22Rv1 (cell line): ENCODE measurements around the gene B4GALNT1.

ENCODE experiments used
- H3K27ac ChIP-seq: fragments of 450-650 bp; 2 replicates; pipeline ENCODE4 v1.5.1; 2017
- ZFX ChIP-seq: fragments of 450-650 bp; IDR thresholded peaks from 2 replicates; pipeline ENCODE4 v1.6.1; 2017; ENCODE audit warnings: antibody characterized with exemption, borderline replicate concordance
- TF ChIP-seq, protein P1 (sequence below): fragments of 450-650 bp; IDR thresholded peaks from 2 replicates; pipeline ENCODE4 v1.5.1; 2017; ENCODE audit warnings: mild to moderate bottlenecking

Gene B4GALNT1

DNA sequence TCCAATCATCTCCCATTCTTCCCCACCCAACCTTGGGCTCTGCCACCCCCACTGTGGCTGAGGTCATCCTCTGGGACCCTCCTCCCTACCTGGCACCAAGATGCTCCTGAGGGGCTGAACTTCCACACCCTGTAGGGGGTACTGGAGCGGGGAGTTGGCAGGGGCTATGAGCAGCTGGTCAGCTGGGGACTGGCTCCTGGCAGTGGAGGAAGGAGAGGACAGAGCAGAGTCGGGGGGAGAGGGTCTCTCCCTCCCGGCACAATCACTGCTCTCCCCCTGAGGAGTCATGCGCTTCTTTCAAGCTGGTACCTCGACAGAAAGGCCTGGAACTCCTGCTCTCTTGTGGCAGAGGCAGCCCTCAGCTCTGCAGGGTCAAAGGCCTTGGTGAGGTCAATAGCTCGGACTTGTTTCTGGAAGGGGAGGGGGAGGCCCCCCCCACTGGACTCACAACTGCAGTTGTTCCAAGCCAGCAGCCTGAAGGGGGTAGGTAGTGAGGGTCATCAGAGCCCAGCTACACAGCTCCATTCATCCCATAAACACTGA is 2.0 kb downstream of the B4GALNT1 start:
- no peak overlapping the region for H3K27ac ChIP-seq
- TF ChIP-seq ZFX = no peak
- TF ChIP-seq, protein P1, sequence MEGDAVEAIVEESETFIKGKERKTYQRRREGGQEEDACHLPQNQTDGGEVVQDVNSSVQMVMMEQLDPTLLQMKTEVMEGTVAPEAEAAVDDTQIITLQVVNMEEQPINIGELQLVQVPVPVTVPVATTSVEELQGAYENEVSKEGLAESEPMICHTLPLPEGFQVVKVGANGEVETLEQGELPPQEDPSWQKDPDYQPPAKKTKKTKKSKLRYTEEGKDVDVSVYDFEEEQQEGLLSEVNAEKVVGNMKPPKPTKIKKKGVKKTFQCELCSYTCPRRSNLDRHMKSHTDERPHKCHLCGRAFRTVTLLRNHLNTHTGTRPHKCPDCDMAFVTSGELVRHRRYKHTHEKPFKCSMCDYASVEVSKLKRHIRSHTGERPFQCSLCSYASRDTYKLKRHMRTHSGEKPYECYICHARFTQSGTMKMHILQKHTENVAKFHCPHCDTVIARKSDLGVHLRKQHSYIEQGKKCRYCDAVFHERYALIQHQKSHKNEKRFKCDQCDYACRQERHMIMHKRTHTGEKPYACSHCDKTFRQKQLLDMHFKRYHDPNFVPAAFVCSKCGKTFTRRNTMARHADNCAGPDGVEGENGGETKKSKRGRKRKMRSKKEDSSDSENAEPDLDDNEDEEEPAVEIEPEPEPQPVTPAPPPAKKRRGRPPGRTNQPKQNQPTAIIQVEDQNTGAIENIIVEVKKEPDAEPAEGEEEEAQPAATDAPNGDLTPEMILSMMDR = no peak

DNA sequence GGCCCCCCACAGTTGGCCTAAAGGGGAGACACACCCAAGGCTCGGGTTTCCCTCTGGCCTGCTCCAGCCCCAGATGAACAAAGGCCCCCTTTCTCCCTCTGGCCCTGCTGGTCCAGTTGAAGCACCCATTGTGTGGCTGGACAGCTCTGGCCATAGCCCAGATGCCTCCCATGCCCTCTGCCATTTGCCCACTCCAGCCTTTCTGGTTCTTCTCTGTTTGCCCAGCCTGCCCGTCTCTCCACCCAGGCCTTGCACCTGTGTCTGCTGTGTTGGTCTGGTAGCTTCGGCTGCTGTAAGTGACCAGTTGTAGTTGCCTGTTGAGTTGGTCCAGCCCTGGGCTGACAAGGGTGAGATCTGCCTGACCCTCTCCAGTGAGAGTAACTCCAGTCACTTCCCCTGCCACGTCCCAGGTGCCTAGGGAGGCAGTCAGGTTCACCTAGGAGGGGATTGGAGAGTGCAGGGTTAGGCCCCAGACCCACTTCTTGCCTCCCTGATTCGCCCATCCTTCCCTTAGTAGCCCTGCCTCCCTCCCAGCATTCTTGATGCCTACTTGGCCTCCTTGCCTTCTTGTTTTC is 3.0 kb downstream of the B4GALNT1 start:
- TF ChIP-seq, protein P1 = no peak
- no peak for TF ChIP-seq ZFX
- H3K27ac ChIP-seq = no peak overlapping the region

DNA sequence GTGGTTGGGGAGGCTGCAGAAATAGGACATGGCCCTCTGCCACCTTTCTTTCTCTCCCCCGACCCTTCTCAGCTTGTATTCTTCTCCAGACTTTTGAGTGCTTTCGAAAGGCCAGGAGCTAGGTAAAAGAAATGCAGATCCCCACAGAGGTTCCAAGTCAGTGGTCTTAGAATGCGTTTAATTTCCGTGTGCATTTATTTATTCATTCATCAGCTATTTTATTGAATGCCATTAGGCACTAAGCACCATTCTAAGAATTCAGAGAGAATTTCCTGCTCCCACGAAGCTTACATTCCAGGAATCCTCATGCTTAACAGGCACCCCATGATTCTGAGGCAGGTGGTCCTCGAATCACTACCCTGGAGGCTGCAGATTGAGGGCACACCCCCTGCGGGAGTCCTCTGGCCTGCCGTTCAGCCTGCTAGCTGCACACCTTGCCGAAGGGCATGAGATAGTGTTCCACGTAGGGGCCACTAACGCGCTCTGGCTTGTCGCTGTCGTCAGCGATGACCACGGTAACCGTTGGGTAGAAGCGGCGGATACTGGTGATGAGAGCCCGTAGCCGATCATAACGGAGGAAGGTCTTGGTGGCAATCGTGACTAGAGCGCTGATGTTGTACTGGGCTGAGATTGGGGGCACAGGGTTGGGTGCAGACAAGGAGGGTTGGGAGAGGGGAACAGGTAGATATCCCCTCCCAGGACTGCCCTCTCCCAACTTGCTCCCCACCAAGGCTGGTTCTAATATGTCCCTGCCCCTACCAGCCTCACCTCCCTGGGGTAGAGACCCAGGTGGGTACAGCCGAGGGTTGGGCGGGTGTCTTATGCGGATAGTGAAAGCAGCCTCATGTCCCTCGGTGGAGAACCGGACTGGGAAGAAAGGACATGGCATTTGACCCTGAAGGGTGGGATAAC is 4.5 kb downstream of the B4GALNT1 start:
- H3K27ac ChIP-seq = no peak overlapping the region
- TF ChIP-seq, protein P1 = no peak
- no peak for TF ChIP-seq ZFX

DNA sequence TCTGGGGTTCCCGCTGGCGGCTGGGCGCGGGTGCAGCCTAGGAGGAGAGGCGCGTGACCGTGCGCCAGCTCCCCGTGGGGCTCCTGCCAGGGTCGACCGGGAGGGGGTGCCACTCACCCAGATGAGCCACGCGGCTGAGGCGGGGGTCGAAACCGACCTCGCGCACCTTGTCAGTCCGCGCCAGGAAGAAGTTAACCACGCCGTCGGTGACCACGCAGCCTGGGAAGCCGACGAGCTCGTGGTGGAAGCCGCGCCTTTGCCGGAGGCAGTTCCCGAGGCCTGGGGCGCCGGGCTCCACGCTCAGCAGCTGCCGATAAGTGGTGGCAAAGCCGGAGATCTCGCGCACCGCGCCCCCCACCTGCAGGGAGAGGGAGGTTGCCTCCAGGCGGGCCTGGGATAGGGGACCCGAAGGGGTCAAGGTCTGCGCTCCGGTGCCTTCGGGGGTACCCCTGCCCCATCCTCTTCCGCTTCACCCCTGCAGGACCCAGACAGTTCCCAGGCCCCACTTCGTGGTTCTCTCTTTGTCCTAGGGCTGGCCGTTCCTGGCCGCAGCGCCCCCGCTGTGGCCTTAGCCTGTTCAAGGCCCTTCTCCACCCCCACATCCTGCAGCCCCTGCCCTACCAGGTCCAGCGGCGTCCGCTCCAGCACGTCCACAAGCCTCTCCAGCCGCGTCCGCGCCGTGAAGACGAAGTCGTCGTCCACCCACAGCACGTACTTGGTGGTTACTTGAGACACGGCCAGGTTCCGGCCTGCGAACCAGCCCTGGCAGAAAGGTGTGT is 5.3 kb downstream of the B4GALNT1 start:
- no peak overlapping the region for H3K27ac ChIP-seq

DNA sequence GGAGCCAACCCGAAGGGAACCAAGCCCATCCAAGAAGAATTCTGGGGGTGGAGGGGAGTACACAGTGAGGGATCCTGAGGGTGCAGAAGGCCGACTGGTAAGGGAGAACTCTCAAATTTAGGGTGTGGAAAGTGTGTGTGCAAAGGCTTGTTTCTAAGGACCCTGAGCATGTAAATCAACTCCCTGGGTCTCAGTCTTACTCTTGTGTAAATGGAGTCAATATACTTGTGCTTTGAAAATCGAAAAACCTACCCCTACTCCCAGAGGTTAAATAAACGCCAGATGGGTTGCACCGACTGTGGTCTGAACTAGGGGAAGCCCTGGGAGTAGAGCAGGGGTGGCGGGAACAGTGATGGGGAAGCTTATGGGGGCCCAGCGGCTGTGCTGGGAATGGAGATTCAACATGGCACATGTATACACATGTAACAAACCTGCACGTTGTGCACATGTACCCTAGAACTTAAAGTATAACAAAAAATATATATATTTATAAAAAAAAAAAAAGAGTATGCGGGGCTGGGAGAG is 6.0 kb downstream of the B4GALNT1 start:
- H3K27ac ChIP-seq = no peak overlapping the region
- TF ChIP-seq ZFX = no peak
- TF ChIP-seq, protein P1 = no peak

More for the DNA sequence above, 5.3 kb downstream of the B4GALNT1 start:
- no peak for TF ChIP-seq ZFX
- TF ChIP-seq, protein P1 = no peak

DNA sequence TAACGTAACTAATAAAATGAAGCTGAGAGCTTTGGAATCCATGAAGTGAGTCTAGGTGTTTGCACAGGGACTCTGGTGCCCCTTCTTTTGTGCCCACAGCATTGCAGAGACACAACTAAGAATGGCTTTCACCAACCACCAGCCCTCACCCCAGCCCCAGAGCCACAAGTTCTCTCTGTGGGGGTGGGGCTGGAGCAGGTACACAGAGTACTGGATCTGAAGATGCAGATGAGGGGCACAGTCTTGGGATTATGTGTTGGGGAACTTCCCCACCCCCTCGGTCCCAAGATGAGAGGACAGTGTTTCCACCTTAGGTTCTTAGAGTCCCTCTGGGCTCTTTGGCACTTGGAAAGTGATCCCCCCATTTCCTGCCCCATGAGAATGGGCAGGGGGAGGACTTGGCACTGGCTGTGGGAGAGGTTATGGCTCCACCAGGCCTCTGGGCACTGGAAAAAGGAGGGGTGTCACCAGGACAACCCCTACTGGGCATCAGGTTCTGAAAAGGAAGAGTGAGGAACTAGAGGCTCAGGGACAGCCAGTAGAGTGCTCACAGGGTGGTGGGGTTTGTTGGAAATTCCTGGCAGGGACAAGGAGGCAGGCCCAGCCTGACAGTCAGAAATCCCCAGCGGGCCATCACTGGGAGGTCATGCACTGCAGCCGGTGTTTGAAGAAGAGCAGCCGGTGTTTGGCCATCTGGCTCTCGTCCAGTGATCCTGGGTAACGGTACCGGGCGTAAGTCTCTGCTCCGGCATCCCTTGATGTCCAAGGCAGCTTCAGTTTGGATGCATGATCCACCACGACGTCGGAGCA is 6.7 kb downstream of the B4GALNT1 start:
- TF ChIP-seq, protein P1 = no peak
- TF ChIP-seq ZFX = no peak
- no peak overlapping the region for H3K27ac ChIP-seq
